Spleen (tissue), 11 donors: ENCODE results near the gene SMCHD1. TPM values are rescaled to one million over a fixed set of nuclear protein-coding genes. Genes with fewer than 3 reads are reported as not detected.
"Not testable (repeated sequence)": the region's sequence is repeated elsewhere in the genome, so short reads cannot be mapped to it uniquely, and the experiment has no call there.

ENCODE experiments used
- DNase-seq: peaks from one replicate; pipeline ENCODE4 v3.0.0-alpha.2; 2020
- H3K27ac ChIP-seq, 8 donors: fragments of 200-600 bp; sonication (generic) in 7 of 8; 1 replicate in 4 of 8; 2 replicates in 4 of 8; pipeline versions ENCODE4 v1.5.0 to v1.8.0; 2016 to 2021; ENCODE audit warnings: inconsistent platforms in 4 of 8, mild to moderate bottlenecking in 4 of 8, moderate library complexity in 1 of 8
- H3K27me3 ChIP-seq, 7 donors: fragments of 200-600 bp; sonication (generic) in 6 of 7; replicated peaks in 1 of 7; 1 replicate in 4 of 7; 2 replicates in 3 of 7; pipeline versions ENCODE4 v1.5.0 to v1.8.0; 2016 to 2021; ENCODE audit warnings: inconsistent platforms in 3 of 7, mild to moderate bottlenecking in 1 of 7
- H3K36me3 ChIP-seq, 6 donors: fragments of 200-600 bp; sonication (generic) in 5 of 6; 1 replicate in 4 of 6; 2 replicates in 2 of 6; pipeline versions ENCODE4 v1.5.0 to v1.8.0; 2016 to 2021; ENCODE audit warnings: inconsistent platforms in 2 of 6
- H3K4me1 ChIP-seq, 6 donors: fragments of 200-600 bp; sonication (generic) in 5 of 6; 1 replicate in 3 of 6; 2 replicates in 3 of 6; pipeline versions ENCODE4 v1.5.0 to v1.8.0; 2016 to 2021; ENCODE audit warnings: inconsistent platforms in 3 of 6
- H3K4me3 ChIP-seq, 8 donors: fragments of 200-600 bp; sonication (generic) in 7 of 8; 1 replicate in 4 of 8; 2 replicates in 4 of 8; pipeline versions ENCODE4 v1.5.0 to v1.8.0; 2016 to 2021; ENCODE audit warnings: inconsistent platforms in 4 of 8, mild to moderate bottlenecking in 4 of 8, moderate library complexity in 2 of 8
- H3K9me3 ChIP-seq, 8 donors: fragments of 200-600 bp; sonication (generic) in 7 of 8; 1 replicate in 4 of 8; 2 replicates in 4 of 8; pipeline versions ENCODE4 v1.5.0 to v1.8.0; 2016 to 2021; ENCODE audit warnings: inconsistent platforms in 4 of 8
- POLR2A ChIP-seq, 3 donors: fragments of 450-650 bp; IDR thresholded peaks; one replicate each; pipeline ENCODE4 v1.5.1; 2017; ENCODE audit warnings: antibody characterized with exemption in 3 of 3, mild to moderate bottlenecking in 1 of 3
- POLR2AphosphoS5 ChIP-seq, 3 donors: sonication (generic); formaldehyde crosslinking; IDR thresholded peaks; one replicate each; pipeline ENCODE4 v1.5.1; 2017; ENCODE audit warnings: antibody characterized with exemption in 3 of 3
- WGBS, 5 donors: extraction: QIAGEN DNeasy Blood & Tissue Kit in 3 of 5; methylation state at CpG; one replicate each; pipeline versions ENCODE4 v1.1.5 to v1.1.7; 2013 to 2018; 5-methylcytosine and 5-hydroxymethylcytosine counted together
- intact Hi-C: fragments of 100-400 bp; cut with DNase I; formaldehyde crosslinking; loops from one replicate; pipeline ENCODE4 v1.15.0; 2023; ENCODE audit warnings: low total_unique reads
- polyA plus RNA-seq, 3 donors: library from polyadenylated mRNA; stranded (reverse); fragments of 200-250 nt; gene quantifications; one replicate each; pipeline ENCODE4 v1.2.1, GENCODE V29; 2013
- small RNA-seq, 4 donors: library from RNA; depleted of rRNA; stranded (forward); fragments of <200 nt; gene quantifications; one replicate each; pipeline ENCODE3, GENCODE V24; 2016
- total RNA-seq, 7 donors: library from RNA; depleted of rRNA in 3 of 7; stranded (reverse); fragments of >200 nt in 3 of 7; fragmentation: NEBNext Ultra II Directional in 4 of 7; extraction: Animal tissue kit (Norgen Biotek cat#: 25700) in 4 of 7; gene quantifications; one replicate each; pipeline versions ENCODE4 v1.1.0 to v1.2.1, GENCODE V29; 2016 to 2021
- TF ChIP-seq, protein P1 (sequence below), 11 experiments: fragments of 200-600 bp in 7 of 11; fragments of 450-650 bp in 4 of 11; sonication (generic) in 4 of 11; IDR thresholded peaks in 8 of 11; conservative IDR thresholded peaks in 3 of 11; 1 replicate in 7 of 11; 2 replicates in 4 of 11; pipeline versions ENCODE4 v1.4.0 to v1.8.0; 2016 to 2021; ENCODE audit warnings: antibody characterized with exemption in 11 of 11, inconsistent platforms in 4 of 11, mild to moderate bottlenecking in 1 of 11
- donor health status: healthy with polysubstance abuse.
- donor health status: DM: no; HTN: no; CAD: no; lungs with moderate emphysema.
- donor health status: DM: no; HTN: no; CAD: no.
- donor health status: Bipolar disorder and iron deficiency.
- donor health status: healthy.
- donor health status: DM: no; HTN: no; CAD: no.
- donor health status: DM: yes; HTN: yes; CAD: no.

SMCHD1 gene
- total and polyA plus RNA-seq, 10 donors: 14.7 to 361 (median 148) TPM

DNA sequence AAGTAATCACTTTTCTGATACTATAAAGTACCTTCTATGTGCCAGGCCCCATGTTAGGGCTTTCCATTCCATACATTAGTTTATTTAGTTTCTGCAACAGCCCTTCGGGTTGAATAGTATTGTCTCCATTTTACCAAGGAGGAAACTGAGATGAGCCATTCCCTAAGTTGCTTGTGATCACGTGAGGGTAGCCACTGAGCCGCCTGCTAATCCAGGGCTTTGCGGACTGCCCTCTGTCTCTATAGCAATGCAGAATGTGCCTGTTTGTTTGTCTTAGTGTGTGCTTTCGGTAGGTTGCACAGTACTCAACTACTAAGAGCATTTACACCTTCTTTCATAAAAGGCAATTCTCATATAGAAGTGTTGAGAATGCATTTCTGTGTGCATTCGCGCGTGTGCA lies 196.2 kb downstream of the SMCHD1 start:
- Histone ChIP-seq H3K4me1 (peaks cover 14 to 50% (median 26%) of the 10 kb centered on the region in 6 donors), H3K27me3 (peaks cover 0 to 59% (median 31%) of the 10 kb centered on the region in 7 donors), H3K9me3 (no peaks in the 10 kb centered on the region), H3K27ac (no peak overlapping the region), H3K4me3 (no peak overlapping the region), H3K36me3 (peaks cover 0 to 35% (median 0%) of the 10 kb centered on the region in 6 donors)
- 89 to 95% (median 95%) methylated on average over 8 of the region's 8 CpGs for WGBS, 5 donors
- no peak for DNase-seq
- intact Hi-C loops: no loop called here
- TF ChIP-seq, protein P1, sequence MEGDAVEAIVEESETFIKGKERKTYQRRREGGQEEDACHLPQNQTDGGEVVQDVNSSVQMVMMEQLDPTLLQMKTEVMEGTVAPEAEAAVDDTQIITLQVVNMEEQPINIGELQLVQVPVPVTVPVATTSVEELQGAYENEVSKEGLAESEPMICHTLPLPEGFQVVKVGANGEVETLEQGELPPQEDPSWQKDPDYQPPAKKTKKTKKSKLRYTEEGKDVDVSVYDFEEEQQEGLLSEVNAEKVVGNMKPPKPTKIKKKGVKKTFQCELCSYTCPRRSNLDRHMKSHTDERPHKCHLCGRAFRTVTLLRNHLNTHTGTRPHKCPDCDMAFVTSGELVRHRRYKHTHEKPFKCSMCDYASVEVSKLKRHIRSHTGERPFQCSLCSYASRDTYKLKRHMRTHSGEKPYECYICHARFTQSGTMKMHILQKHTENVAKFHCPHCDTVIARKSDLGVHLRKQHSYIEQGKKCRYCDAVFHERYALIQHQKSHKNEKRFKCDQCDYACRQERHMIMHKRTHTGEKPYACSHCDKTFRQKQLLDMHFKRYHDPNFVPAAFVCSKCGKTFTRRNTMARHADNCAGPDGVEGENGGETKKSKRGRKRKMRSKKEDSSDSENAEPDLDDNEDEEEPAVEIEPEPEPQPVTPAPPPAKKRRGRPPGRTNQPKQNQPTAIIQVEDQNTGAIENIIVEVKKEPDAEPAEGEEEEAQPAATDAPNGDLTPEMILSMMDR (IDR thresholded peaks at IDR 0.05 in 8 of 11, conservative IDR thresholded peaks at IDR 0.05 in 3 of 11): no peak
- TF ChIP-seq POLR2A (IDR thresholded peaks at IDR 0.05): no peak
- TF ChIP-seq POLR2AphosphoS5 (IDR thresholded peaks at IDR 0.05): no peak

DNA sequence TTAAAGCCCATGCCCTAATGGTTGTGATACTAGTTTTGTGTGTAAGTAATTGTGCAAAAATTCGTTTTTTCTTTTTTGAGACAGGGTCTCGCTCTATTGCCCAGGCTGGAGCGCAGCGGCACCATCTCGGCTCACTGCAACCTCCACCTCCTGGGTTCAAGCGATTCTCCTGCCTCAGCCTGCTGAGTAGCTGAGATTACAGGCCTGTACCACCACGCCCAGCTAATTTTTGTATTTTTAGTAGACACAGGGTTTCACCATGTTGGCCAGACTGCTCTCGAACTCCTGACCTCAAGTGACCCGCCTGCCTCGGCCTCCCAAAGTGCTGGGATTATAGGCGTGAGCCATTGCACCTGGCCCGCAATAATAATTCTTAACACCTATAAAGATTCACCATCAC lies 196.9 kb downstream of the SMCHD1 start:
- Histone ChIP-seq H3K4me1 (peaks cover 12 to 51% (median 28%) of the 10 kb centered on the region in 6 donors), H3K36me3 (peaks cover 0 to 35% (median 0%) of the 10 kb centered on the region in 6 donors), H3K27me3 (peaks cover 0 to 52% (median 26%) of the 10 kb centered on the region in 7 donors)
- H3K27ac ChIP-seq, DNase-seq, H3K4me3 ChIP-seq, intact Hi-C loops, H3K9me3 ChIP-seq: not testable (repeated sequence)
- WGBS, 5 donors: 92 to 93% (median 93%) methylated on average over 12 of the region's 12 CpGs

DNA sequence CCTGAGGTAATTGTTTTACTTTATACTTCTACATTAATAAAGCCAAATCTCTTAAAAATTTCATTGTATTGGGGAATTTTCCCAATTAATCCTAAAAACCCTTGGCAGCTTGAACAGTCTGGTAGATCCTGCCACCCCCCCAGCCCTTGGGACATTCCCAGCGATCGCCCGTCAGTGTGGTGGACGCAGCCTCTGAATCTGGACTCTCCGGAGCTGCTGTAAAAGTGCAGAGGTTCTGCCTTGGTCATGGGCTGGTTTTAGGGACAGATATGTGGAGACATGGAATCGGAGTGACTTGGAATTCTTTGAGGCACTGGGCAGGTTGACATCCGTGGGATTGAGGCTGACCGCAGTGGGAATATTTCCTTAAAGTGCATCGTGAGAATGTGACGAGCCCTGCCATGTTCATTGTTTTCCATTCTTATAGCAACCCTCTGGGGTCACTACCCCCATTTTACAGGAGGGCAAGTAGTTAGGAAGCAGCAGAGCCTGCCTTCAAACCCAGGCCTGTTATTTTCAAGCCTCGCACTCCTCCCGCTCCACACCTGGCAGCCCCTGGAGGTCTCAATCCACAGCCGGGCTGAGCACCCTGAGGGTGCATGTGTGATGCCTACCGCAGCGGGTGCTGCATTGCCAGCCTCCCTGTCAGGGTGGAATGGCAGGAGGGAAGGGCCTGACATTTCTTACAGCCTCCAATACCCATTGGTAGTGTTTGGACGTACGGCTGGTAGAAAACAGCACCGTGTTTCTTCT lies 197.8 kb downstream of the SMCHD1 start:
- no peak overlapping the region for H3K27ac ChIP-seq
- WGBS, 5 donors: 88 to 95% (median 89%) methylated on average over 15 to 18 of the region's 18 CpGs
- no peak for DNase-seq
- H3K27me3 ChIP-seq: peaks cover 0 to 43% (median 17%) of the 10 kb centered on the region in 7 donors
- no peaks in the 10 kb centered on the region for H3K9me3 ChIP-seq
- intact Hi-C loops: no loop called here
- peaks cover 6 to 51% (median 27%) of the 10 kb centered on the region in 6 donors for H3K4me1 ChIP-seq
- peaks cover 0 to 35% (median 0%) of the 10 kb centered on the region in 6 donors for H3K36me3 ChIP-seq
- no peak overlapping the region for H3K4me3 ChIP-seq
- TF ChIP-seq POLR2AphosphoS5 (IDR thresholded peaks at IDR 0.05) (no peak), POLR2A (IDR thresholded peaks at IDR 0.05) (no peak)
- TF ChIP-seq, protein P1 (IDR thresholded peaks at IDR 0.05 in 8 of 11, conservative IDR thresholded peaks at IDR 0.05 in 3 of 11): no peak

DNA sequence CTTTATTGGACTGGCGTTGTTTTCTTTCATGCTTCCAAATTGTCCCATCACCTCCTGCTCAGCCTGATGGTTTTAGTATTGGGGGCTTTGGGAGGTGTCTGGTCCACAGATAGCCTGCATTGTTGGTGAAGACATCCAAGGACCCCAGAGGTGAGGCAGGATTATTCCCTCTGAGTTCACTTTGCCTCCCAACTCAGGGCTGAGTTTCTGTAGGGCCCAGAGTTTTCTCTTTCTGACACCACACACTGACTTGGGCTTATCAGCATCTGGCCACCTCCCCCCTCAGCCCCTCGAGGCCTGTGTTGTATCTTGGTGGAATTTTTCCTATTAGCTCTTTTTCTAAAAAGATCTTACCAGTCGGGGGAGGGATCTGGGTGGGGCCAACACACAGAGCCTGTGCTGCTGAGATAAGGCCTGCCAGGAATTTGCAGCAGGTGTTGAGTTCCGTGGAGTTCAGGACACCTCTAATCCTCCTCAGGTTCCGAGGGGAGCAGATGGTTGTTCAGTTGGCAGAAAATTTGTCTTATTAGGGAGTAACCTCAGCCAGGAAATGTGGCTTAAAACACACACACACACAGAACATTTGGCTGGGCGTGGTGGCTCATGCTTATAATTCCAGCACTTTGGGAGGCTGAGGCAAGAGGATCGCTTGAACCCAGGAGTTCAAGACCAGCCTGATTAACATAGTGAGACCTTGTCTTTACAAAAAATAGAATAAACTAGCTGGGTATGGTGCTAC lies 198.6 kb downstream of the SMCHD1 start:
- H3K27ac ChIP-seq: no peak overlapping the region
- TF ChIP-seq, protein P1 (IDR thresholded peaks at IDR 0.05 in 8 of 11, conservative IDR thresholded peaks at IDR 0.05 in 3 of 11): no peak
- no peak for TF ChIP-seq POLR2A (IDR thresholded peaks at IDR 0.05)
- TF ChIP-seq POLR2AphosphoS5 (IDR thresholded peaks at IDR 0.05): no peak
- H3K27me3 ChIP-seq: peaks cover 0 to 36% (median 10%) of the 10 kb centered on the region in 7 donors
- peaks cover 0 to 35% (median 0%) of the 10 kb centered on the region in 6 donors for H3K36me3 ChIP-seq
- no peaks in the 10 kb centered on the region for H3K9me3 ChIP-seq
- intact Hi-C loops: no loop called here
- 58 to 72% (median 63%) methylated on average over 7 of the region's 7 CpGs for whole genome bisulfite sequencing, 5 donors
- H3K4me3 ChIP-seq: no peak overlapping the region
- peaks cover 0 to 49% (median 20%) of the 10 kb centered on the region in 6 donors for H3K4me1 ChIP-seq
- DNase-seq: no peak

Small RNA genes lying within 50 kb of the gene (small RNA-seq; reads per million reads assigned to genes)
- gene RF00019 (0 reads per million in 4 donors), gene RNU6-340P (0 reads per million in 4 donors)

Other genes with a start within 250 kb of the SMCHD1 start
- 10 to 100 TPM; 12.5 to 30.8 (median 16.9) TPM for gene METTL4, start 84.2 kb upstream of the SMCHD1 start, total RNA-seq
- gene METTL4, start 84.2 kb upstream of the SMCHD1 start, polyA plus RNA-seq: 10 to 100 TPM in 2 of 3 donors, 1 to 10 TPM in 1; 9.1 to 11.8 (median 10.3) TPM
- 1 to 10 TPM; 3.4 to 7.3 (median 4.4) TPM for gene NDC80, start 84.2 kb upstream of the SMCHD1 start, total RNA-seq
- 1 to 10 TPM; 3.4 to 9.0 (median 4.4) TPM for gene NDC80, start 84.2 kb upstream of the SMCHD1 start, polyA plus RNA-seq
- gene EMILIN2, start 191.3 kb downstream of the SMCHD1 start, total RNA-seq: 10 to 100 TPM; 12.1 to 47.7 (median 28.1) TPM
- gene EMILIN2, start 191.3 kb downstream of the SMCHD1 start, polyA plus RNA-seq: 10 to 100 TPM in 2 of 3 donors, 1 to 10 TPM in 1; 7.5 to 20.3 (median 16.9) TPM